Measurements from ENCODE around the gene RYR3.

Gene RYR3

GRCh38 chr15:33735143-33735542, 424.4 kb downstream of the RYR3 start:
- Mint-ChIP-seq H3K27me3 (no peaks in the 10 kb centered on the region), H3K27ac (ENCODE audit: low read depth) (no peak overlapping the region), H3K4me1 (no peaks in the 10 kb centered on the region), H3K36me3 (ENCODE audit: insufficient read depth) (peaks cover 1% of the 10 kb centered on the region), H3K9me3 (no peaks in the 10 kb centered on the region), H3K4me3 (no peak overlapping the region)
- no peak for DNase-seq (ENCODE audit: low spot score in 2 of 2)
- ATAC-seq (replicated peaks; ENCODE audit: extremely low read depth, poor library complexity, severe bottlenecking) = no peak

GRCh38 chr15:33735637-33736247, 425.0 kb downstream of the RYR3 start:
- Mint-ChIP-seq H3K9me3 (no peaks in the 10 kb centered on the region), H3K4me1 (no peaks in the 10 kb centered on the region), H3K36me3 (ENCODE audit: insufficient read depth) (peaks cover 1% of the 10 kb centered on the region), H3K27me3 (no peaks in the 10 kb centered on the region), H3K27ac (ENCODE audit: low read depth) (no peak overlapping the region), H3K4me3 (no peak overlapping the region)
- ATAC-seq (replicated peaks; ENCODE audit: extremely low read depth, poor library complexity, severe bottlenecking) = no peak
- no peak for DNase-seq (ENCODE audit: low spot score in 2 of 2)

DNA sequence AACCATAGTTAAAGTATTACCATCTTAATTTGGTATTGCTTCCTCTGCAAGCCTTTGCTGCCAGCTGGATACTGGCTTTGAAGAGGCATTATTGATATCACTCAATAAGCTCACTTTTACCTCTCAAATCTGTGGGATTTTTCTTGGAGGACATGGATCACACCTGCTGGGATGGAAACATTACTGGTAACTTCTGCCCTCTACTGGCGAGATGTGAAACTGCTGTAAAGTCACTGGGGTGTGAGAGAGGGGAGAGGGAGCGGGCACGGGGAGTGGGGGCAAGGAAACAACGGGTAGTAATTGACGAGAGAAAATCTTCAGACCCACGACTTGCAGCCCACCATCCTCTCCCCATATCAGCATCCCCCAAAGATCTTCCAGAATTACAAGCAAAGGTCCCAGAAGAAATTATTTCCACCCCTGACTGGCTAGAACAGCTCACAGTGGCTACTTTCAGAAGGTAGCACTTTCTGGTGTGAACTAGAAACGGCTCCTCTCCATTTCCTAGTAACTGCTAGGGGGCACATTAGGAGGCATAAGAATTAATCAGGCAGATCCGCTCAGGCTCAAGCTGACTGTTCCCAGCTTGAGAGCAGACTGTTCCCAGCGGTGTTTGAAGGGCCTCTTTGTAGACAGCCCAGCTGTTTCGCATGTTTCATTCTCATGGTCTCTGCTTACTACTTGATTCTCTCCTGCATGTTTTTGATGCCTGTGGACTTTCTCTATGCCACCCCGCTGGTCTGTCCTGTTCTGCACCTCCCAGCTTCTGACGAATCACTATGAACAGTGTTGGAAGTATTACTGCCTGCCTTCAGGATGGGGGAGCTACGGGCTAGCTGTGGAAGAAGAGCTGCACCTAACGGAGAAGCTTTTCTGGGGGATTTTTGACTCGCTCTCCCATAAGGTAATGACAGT, 427.2 kb downstream of the RYR3 start:
- H3K4me3 Mint-ChIP-seq = no peak overlapping the region
- H3K4me1 Mint-ChIP-seq = no peaks in the 10 kb centered on the region
- no peak for ATAC-seq (replicated peaks; ENCODE audit: extremely low read depth, poor library complexity, severe bottlenecking)
- no peak overlapping the region for H3K27ac Mint-ChIP-seq (ENCODE audit: low read depth)
- DNase-seq (ENCODE audit: low spot score in 2 of 2) = no peak
- H3K9me3 Mint-ChIP-seq = no peaks in the 10 kb centered on the region
- peaks cover 1% of the 10 kb centered on the region for H3K36me3 Mint-ChIP-seq (ENCODE audit: insufficient read depth)
- H3K27me3 Mint-ChIP-seq = no peaks in the 10 kb centered on the region

- H3K36me3 Mint-ChIP-seq (ENCODE audit: insufficient read depth) = no peaks in the 10 kb centered on the region
Observed at GRCh38 chr15:33738941-33739664, 428.3 kb downstream of the RYR3 start.

DNA sequence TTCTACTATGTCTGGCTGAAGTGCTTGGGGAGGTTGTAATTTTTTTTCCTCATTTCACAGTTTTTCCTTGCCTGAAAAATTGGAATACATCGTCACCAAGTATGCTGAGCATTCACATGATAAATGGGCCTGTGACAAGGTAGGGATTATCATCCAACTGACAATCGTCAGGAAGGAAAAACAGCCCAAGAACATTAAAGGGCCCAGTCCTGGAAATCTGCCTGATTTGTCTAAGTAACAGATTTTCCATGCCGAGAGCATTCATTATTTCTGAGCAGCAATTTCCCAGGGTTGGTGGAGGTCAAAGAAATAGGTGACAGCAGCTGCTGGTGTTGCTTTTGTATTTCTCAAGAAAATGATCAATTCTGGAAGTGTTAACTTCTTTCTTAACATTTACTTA, 431.5 kb downstream of the RYR3 start:
- Mint-ChIP-seq H3K27ac (ENCODE audit: low read depth) (no peak overlapping the region), H3K4me1 (no peaks in the 10 kb centered on the region), H3K4me3 (no peak overlapping the region), H3K36me3 (ENCODE audit: insufficient read depth) (no peaks in the 10 kb centered on the region), H3K9me3 (no peaks in the 10 kb centered on the region), H3K27me3 (no peaks in the 10 kb centered on the region)
- DNase-seq (ENCODE audit: low spot score in 2 of 2) (no peak), ATAC-seq (replicated peaks; ENCODE audit: extremely low read depth, poor library complexity, severe bottlenecking) (no peak)

More at GRCh38 chr15:33738941-33739664, 428.3 kb downstream of the RYR3 start:
- ATAC-seq (replicated peaks; ENCODE audit: extremely low read depth, poor library complexity, severe bottlenecking) = no peak
- Mint-ChIP-seq H3K4me1 (no peaks in the 10 kb centered on the region), H3K9me3 (no peaks in the 10 kb centered on the region), H3K27me3 (no peaks in the 10 kb centered on the region), H3K4me3 (no peak overlapping the region), H3K27ac (ENCODE audit: low read depth) (no peak overlapping the region)
- DNase-seq (ENCODE audit: low spot score in 2 of 2) = no peak

GRCh38 chr15:33742800-33743199, 432.0 kb downstream of the RYR3 start:
- Mint-ChIP-seq H3K27ac (ENCODE audit: low read depth) (no peak overlapping the region), H3K36me3 (ENCODE audit: insufficient read depth) (no peaks in the 10 kb centered on the region), H3K4me3 (no peak overlapping the region), H3K4me1 (no peaks in the 10 kb centered on the region), H3K9me3 (no peaks in the 10 kb centered on the region), H3K27me3 (no peaks in the 10 kb centered on the region)
- no peak for ATAC-seq (replicated peaks; ENCODE audit: extremely low read depth, poor library complexity, severe bottlenecking)
- DNase-seq (ENCODE audit: low spot score in 2 of 2) = no peak

GRCh38 chr15:33746203-33746602, 435.4 kb downstream of the RYR3 start:
- no peak for DNase-seq (ENCODE audit: low spot score in 2 of 2)
- no peak for ATAC-seq (replicated peaks; ENCODE audit: extremely low read depth, poor library complexity, severe bottlenecking)
- Mint-ChIP-seq H3K9me3 (no peaks in the 10 kb centered on the region), H3K27me3 (no peaks in the 10 kb centered on the region), H3K4me3 (no peak overlapping the region), H3K4me1 (no peaks in the 10 kb centered on the region), H3K27ac (ENCODE audit: low read depth) (no peak overlapping the region), H3K36me3 (ENCODE audit: insufficient read depth) (no peaks in the 10 kb centered on the region)

DNA sequence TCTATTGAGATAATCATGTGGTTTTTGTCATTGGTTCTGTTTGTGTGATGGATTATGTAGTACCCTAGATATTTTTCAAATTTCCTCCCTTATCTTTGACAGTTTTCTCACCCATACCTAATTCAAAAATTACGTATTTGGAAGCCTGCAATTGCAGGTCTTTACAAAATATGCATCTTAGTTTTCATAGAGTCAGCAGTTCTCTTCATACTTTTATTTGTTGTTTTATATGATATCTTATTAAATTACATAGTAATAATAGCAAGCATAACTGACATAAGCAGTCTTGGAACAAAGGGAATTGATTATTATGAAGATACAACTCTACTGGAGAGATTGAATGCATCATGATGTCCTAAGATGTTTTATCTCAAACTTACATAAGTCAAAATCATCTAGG, 442.2 kb downstream of the RYR3 start:
- no peak for DNase-seq (ENCODE audit: low spot score in 2 of 2)
- no peaks in the 10 kb centered on the region for H3K36me3 Mint-ChIP-seq (ENCODE audit: insufficient read depth)
- ATAC-seq (replicated peaks; ENCODE audit: extremely low read depth, poor library complexity, severe bottlenecking) = no peak
- H3K4me3 Mint-ChIP-seq = no peak overlapping the region
- no peaks in the 10 kb centered on the region for H3K9me3 Mint-ChIP-seq
- peaks cover 8% of the 10 kb centered on the region for H3K27me3 Mint-ChIP-seq
- no peak overlapping the region for H3K27ac Mint-ChIP-seq (ENCODE audit: low read depth)
- no peaks in the 10 kb centered on the region for H3K4me1 Mint-ChIP-seq

GRCh38 chr15:33754242-33754641, 443.5 kb downstream of the RYR3 start:
- H3K27ac Mint-ChIP-seq (ENCODE audit: low read depth) = no peak overlapping the region
- ATAC-seq (replicated peaks; ENCODE audit: extremely low read depth, poor library complexity, severe bottlenecking) (no peak), DNase-seq (ENCODE audit: low spot score in 2 of 2) (no peak)
- H3K27me3 Mint-ChIP-seq = peaks cover 13% of the 10 kb centered on the region
- H3K4me3 Mint-ChIP-seq = no peak overlapping the region
- no peaks in the 10 kb centered on the region for H3K9me3 Mint-ChIP-seq
- H3K4me1 Mint-ChIP-seq = no peaks in the 10 kb centered on the region
- no peaks in the 10 kb centered on the region for H3K36me3 Mint-ChIP-seq (ENCODE audit: insufficient read depth)

GRCh38 chr15:33756961-33757360, 446.2 kb downstream of the RYR3 start:
- Mint-ChIP-seq H3K27me3 (peaks cover 40% of the 10 kb centered on the region), H3K4me1 (no peaks in the 10 kb centered on the region), H3K36me3 (ENCODE audit: insufficient read depth) (no peaks in the 10 kb centered on the region), H3K27ac (ENCODE audit: low read depth) (no peak overlapping the region), H3K4me3 (no peak overlapping the region), H3K9me3 (no peaks in the 10 kb centered on the region)
- ATAC-seq (replicated peaks; ENCODE audit: extremely low read depth, poor library complexity, severe bottlenecking) (no peak), DNase-seq (ENCODE audit: low spot score in 2 of 2) (no peak)

GRCh38 chr15:33757516-33758232, 446.9 kb downstream of the RYR3 start:
- Mint-ChIP-seq H3K27ac (ENCODE audit: low read depth) (no peak overlapping the region), H3K9me3 (no peaks in the 10 kb centered on the region), H3K4me3 (no peak overlapping the region), H3K27me3 (peaks cover 47% of the 10 kb centered on the region), H3K36me3 (ENCODE audit: insufficient read depth) (no peaks in the 10 kb centered on the region), H3K4me1 (no peaks in the 10 kb centered on the region)
- ATAC-seq (replicated peaks; ENCODE audit: extremely low read depth, poor library complexity, severe bottlenecking) (no peak), DNase-seq (ENCODE audit: low spot score in 2 of 2) (no peak)

- Mint-ChIP-seq H3K4me1 (no peaks in the 10 kb centered on the region), H3K27ac (ENCODE audit: low read depth) (no peak overlapping the region), H3K27me3 (peaks cover 18% of the 10 kb centered on the region), H3K9me3 (no peaks in the 10 kb centered on the region), H3K36me3 (ENCODE audit: insufficient read depth) (no peaks in the 10 kb centered on the region), H3K4me3 (no peak overlapping the region)
- ATAC-seq (replicated peaks; ENCODE audit: extremely low read depth, poor library complexity, severe bottlenecking) = no peak
- DNase-seq (ENCODE audit: low spot score in 2 of 2) = no peak
Observed at GRCh38 chr15:33766389-33766788, 455.6 kb downstream of the RYR3 start.

Measured in central memory CD8-positive, alpha-beta T cell (primary cell).